WTC11 (cell line): ENCODE data around the gene INTS15. TPM values are rescaled to one million over a fixed set of nuclear protein-coding genes. Genes with fewer than 3 reads are reported as not detected.

ENCODE experiments used
- ATAC-seq: fragments of 200-7000 bp; cut with Tn5 transposase; 2 replicates; pipeline ENCODE4 v1.10.0; 2021; ENCODE audit warnings: mild to moderate bottlenecking, moderate library complexity
- CTCF ChIA-PET: fragments of 300-600 bp; sonication (Branson Sonifier 250); formaldehyde crosslinking; loops from one replicate; lab custom pipeline; 2021; ENCODE audit warnings: antibody characterized with exemption; lab: Charles Lee
- POLR2A ChIA-PET: fragments of 350-600 bp; sonication (Branson Sonifier 250); formaldehyde crosslinking; loops from one replicate; lab custom pipeline; 2021; ENCODE audit warnings: antibody characterized with exemption; lab: Charles Lee
- DNase-seq: peaks from one replicate; pipeline ENCODE4 v3.0.0; 2021; ENCODE audit warnings: low spot score
- H3K27ac Mint-ChIP-seq: 2 replicates; pipeline ENCODE4 v1.8.0; 2021; ENCODE audit warnings: mixed read lengths
- H3K27me3 Mint-ChIP-seq: 2 replicates; pipeline ENCODE4 v1.8.0; 2021; ENCODE audit warnings: low read depth, mild to moderate bottlenecking, moderate library complexity, mixed read lengths
- H3K36me3 Mint-ChIP-seq: 2 replicates; pipeline ENCODE4 v1.8.0; 2021; ENCODE audit warnings: mixed read lengths
- H3K4me1 Mint-ChIP-seq: 2 replicates; pipeline ENCODE4 v1.8.0; 2022; ENCODE audit warnings: mixed read lengths
- H3K4me3 Mint-ChIP-seq: 2 replicates; pipeline ENCODE4 v1.8.0; 2021; ENCODE audit warnings: mild to moderate bottlenecking, moderate library complexity, mixed read lengths
- H3K9me3 Mint-ChIP-seq: 2 replicates; pipeline ENCODE4 v1.8.0; 2021; ENCODE audit warnings: mixed read lengths
- EMX1 ChIP-seq: fragments of 250-450 bp; sonication (Bioruptor Pico); IDR thresholded peaks from 2 replicates; pipeline ENCODE4 v1.8.0; 2021; ENCODE audit warnings: mild to moderate bottlenecking
- FOXK1 ChIP-seq: sonication (generic); formaldehyde crosslinking; IDR thresholded peaks from 2 replicates; pipeline ENCODE4 v1.8.0; 2022; ENCODE audit warnings: mild to moderate bottlenecking, moderate library complexity, missing genetic modification reagents
- NFYB ChIP-seq: sonication (generic); formaldehyde crosslinking; conservative IDR thresholded peaks from 2 replicates; pipeline ENCODE4 v1.8.0; 2022; ENCODE audit warnings: low read depth, missing genetic modification reagents
- PRDM15 ChIP-seq: sonication (generic); formaldehyde crosslinking; IDR thresholded peaks from 2 replicates; pipeline ENCODE4 v1.8.0; 2022; ENCODE audit warnings: missing genetic modification reagents
- RELA ChIP-seq: sonication (generic); formaldehyde crosslinking; IDR thresholded peaks from 2 replicates; pipeline ENCODE4 v1.8.1; 2022; ENCODE audit warnings: missing genetic modification reagents, mild to moderate bottlenecking, borderline replicate concordance
- STAT6 ChIP-seq: sonication (generic); formaldehyde crosslinking; conservative IDR thresholded peaks from 2 replicates; pipeline ENCODE4 v1.8.1; 2023; ENCODE audit warnings: mild to moderate bottlenecking, low read depth, missing genetic modification reagents, moderate library complexity
- ZBTB21 ChIP-seq: sonication (generic); formaldehyde crosslinking; IDR thresholded peaks from 2 replicates; pipeline ENCODE4 v1.8.1; 2023; ENCODE audit warnings: mild to moderate bottlenecking, missing genetic modification reagents, borderline replicate concordance
- ZNF138 ChIP-seq: sonication (generic); formaldehyde crosslinking; conservative IDR thresholded peaks from 2 replicates; pipeline ENCODE4 v1.8.1; 2022; ENCODE audit warnings: mild to moderate bottlenecking, moderate library complexity, missing genetic modification reagents
- ZNF219 ChIP-seq: sonication (generic); formaldehyde crosslinking; IDR thresholded peaks from 2 replicates; pipeline ENCODE4 v1.8.0; 2023; ENCODE audit warnings: missing genetic modification reagents, mild to moderate bottlenecking, borderline replicate concordance
- ZNF512 ChIP-seq: sonication (generic); formaldehyde crosslinking; IDR thresholded peaks from 2 replicates; pipeline ENCODE4 v1.8.1; 2022; ENCODE audit warnings: missing genetic modification reagents, borderline replicate concordance
- ZNF532 ChIP-seq: fragments of 250-450 bp; sonication (Bioruptor Pico); IDR thresholded peaks from 2 replicates; pipeline ENCODE4 v1.9.0; 2021; ENCODE audit warnings: mild to moderate bottlenecking, borderline replicate concordance
- total RNA-seq: library from RNA; stranded (reverse); gene quantifications from 3 replicates; pipeline ENCODE4 v1.2.3, GENCODE V29; 2021
- TF ChIP-seq, protein P1 (sequence below): sonication (generic); formaldehyde crosslinking; IDR thresholded peaks from 2 replicates; pipeline ENCODE4 v1.8.1; 2023; ENCODE audit warnings: mild to moderate bottlenecking, missing genetic modification reagents, borderline replicate concordance
- TF ChIP-seq, protein P2 (sequence below): sonication (generic); formaldehyde crosslinking; IDR thresholded peaks from 2 replicates; pipeline ENCODE4 v1.8.1; 2022; ENCODE audit warnings: low read depth, missing genetic modification reagents, borderline replicate concordance

Gene INTS15
- total RNA-seq, 1 experiment from 2014 or later, result 28.2 TPM

GRCh38 chr7:6616854-6617643, 27.2 kb downstream of the INTS15 start (continued):
- TF ChIP-seq ZNF532 (CRISPR knock-in tag) (no peak), EMX1 (CRISPR knock-in tag) (no peak), ZNF138 (CRISPR knock-in tag) (no peak), ZNF219 (CRISPR knock-in tag) (no peak)
- TF ChIP-seq, protein P1, sequence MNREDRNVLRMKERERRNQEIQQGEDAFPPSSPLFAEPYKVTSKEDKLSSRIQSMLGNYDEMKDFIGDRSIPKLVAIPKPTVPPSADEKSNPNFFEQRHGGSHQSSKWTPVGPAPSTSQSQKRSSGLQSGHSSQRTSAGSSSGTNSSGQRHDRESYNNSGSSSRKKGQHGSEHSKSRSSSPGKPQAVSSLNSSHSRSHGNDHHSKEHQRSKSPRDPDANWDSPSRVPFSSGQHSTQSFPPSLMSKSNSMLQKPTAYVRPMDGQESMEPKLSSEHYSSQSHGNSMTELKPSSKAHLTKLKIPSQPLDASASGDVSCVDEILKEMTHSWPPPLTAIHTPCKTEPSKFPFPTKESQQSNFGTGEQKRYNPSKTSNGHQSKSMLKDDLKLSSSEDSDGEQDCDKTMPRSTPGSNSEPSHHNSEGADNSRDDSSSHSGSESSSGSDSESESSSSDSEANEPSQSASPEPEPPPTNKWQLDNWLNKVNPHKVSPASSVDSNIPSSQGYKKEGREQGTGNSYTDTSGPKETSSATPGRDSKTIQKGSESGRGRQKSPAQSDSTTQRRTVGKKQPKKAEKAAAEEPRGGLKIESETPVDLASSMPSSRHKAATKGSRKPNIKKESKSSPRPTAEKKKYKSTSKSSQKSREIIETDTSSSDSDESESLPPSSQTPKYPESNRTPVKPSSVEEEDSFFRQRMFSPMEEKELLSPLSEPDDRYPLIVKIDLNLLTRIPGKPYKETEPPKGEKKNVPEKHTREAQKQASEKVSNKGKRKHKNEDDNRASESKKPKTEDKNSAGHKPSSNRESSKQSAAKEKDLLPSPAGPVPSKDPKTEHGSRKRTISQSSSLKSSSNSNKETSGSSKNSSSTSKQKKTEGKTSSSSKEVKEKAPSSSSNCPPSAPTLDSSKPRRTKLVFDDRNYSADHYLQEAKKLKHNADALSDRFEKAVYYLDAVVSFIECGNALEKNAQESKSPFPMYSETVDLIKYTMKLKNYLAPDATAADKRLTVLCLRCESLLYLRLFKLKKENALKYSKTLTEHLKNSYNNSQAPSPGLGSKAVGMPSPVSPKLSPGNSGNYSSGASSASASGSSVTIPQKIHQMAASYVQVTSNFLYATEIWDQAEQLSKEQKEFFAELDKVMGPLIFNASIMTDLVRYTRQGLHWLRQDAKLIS, result no peak

DNA sequence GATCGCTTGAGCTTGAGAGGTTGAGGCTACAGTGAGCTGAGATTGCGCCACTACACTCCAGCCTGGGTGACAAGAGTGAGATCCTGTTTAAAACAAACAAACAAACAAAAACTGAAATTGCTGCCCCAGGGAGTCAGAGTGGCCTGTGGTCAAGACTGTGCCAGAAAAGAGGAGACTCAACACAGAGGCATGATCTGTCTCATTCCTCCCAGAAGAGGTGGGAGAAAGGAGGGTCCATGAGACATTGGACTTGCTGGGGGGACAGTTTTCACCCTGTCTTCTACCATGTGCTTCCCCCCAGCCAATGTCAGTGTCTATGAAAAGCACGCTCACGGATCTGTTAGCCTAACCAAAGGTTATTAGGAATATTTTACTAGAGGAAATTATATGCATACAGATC, 28.8 kb downstream of the INTS15 start:
- no peak for DNase-seq
- Mint-ChIP-seq H3K27ac (no peak overlapping the region), H3K4me1 (peaks cover 12% of the 10 kb centered on the region), H3K36me3 (peaks cover 14% of the 10 kb centered on the region), H3K27me3 (peaks cover 5% of the 10 kb centered on the region; the same call in 1 of the 2 replicates), H3K9me3 (no peaks in the 10 kb centered on the region), H3K4me3 (no peak overlapping the region)
- POLR2A ChIA-PET, result interaction anchor here (1.1 kb wide), 1 partner anchor 105 kb away, joined by 3 read pairs; no protein-coding TSS in a partner anchor
- no peak for ATAC-seq
- CTCF ChIA-PET, result no interaction called here
- no peak for TF ChIP-seq ZNF512 (CRISPR knock-in tag)
- TF ChIP-seq ZNF219 (CRISPR knock-in tag), result no peak
- no peak for TF ChIP-seq STAT6 (CRISPR knock-in tag)
- TF ChIP-seq FOXK1 (CRISPR knock-in tag), result no peak
- TF ChIP-seq ZBTB21, result no peak
- no peak for TF ChIP-seq RELA (CRISPR knock-in tag)
- no peak for TF ChIP-seq PRDM15 (CRISPR knock-in tag)
- TF ChIP-seq, protein P2, sequence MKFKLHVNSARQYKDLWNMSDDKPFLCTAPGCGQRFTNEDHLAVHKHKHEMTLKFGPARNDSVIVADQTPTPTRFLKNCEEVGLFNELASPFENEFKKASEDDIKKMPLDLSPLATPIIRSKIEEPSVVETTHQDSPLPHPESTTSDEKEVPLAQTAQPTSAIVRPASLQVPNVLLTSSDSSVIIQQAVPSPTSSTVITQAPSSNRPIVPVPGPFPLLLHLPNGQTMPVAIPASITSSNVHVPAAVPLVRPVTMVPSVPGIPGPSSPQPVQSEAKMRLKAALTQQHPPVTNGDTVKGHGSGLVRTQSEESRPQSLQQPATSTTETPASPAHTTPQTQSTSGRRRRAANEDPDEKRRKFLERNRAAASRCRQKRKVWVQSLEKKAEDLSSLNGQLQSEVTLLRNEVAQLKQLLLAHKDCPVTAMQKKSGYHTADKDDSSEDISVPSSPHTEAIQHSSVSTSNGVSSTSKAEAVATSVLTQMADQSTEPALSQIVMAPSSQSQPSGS, result no peak
- TF ChIP-seq NFYB (CRISPR knock-in tag), result no peak
